GM19023 (cell line): ENCODE data around the gene CRISP3.
"Not testable (repeated sequence)": the region's sequence is repeated elsewhere in the genome, so short reads cannot be mapped to it uniquely, and the experiment has no call there.

ENCODE experiments used
- ATAC-seq: cut with Tn5 transposase; IDR thresholded peaks from one replicate; pipeline ENCODE4 v1.9.1; 2021; ENCODE audit warnings: mild to moderate bottlenecking, moderate library complexity; ENCODE audit not compliant: unreplicated experiment

CRISP3 gene, protein sequence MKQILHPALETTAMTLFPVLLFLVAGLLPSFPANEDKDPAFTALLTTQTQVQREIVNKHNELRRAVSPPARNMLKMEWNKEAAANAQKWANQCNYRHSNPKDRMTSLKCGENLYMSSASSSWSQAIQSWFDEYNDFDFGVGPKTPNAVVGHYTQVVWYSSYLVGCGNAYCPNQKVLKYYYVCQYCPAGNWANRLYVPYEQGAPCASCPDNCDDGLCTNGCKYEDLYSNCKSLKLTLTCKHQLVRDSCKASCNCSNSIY

DNA sequence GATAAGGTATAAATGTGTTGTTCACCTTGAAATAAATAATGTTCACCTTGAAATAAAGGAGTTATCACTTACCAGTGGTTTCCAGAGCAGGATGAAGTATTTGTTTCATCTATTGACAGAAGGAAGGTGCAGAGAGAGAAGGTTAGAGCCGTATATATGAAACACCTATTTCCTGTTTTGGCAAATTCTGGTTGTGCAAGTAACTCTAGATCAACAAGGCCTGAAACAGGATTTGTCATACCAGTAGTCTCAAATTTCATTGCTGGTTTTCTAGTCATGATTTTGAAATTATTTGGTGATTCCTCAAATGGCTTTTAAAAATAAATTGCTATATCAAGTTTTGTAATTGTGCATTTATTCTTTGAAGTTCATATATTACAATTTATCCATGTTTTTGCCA is at the start of gene CRISP3:
Gene CRISP3 (minus strand): TSS at position 130 of the 400 bp plus-strand sequence. CDS start 21 bp downstream, at position 109.
- ATAC-seq = no peak

DNA sequence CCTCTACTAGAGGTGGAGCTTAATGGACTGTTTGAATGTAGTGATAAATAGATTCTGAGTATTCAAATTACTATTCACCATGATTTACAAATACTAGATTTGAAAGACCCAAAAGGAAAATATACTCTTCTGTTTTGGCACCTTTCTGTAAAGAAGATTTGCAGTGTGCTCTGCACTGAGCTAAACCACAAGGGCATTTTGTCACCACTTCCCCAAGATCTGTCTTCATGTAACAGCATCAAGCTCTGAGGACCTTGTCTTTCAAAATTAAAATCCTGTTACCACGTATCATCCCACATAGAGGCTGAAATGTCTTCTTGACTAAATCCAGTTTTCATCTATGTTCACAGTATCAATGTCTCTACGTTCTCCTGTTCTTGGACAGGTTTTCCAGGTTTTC is 46.2 kb upstream of the CRISP3 start:
- no peak for ATAC-seq

DNA sequence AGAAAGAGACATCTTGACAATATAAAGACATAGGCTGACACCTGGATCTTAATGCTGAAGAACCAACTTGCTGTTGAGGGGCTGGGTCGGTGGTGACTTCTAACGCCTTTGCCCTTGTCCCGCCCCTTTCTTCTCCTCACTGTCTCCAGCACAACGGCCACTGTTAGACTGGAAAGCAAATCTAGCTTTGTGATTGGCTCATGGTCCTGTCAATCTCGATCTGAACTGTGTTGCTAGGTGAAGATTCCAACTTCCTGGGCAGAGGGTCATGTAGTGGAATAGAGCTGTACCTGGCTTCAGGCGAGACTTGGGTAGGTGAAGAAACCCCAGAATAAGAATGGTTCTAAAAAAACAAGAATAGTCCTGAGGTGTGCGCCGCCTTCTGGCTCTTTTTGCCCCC is 43.0 kb upstream of the CRISP3 start, which contains the start of gene PGK2:
Gene PGK2 (minus strand): TSS at position 110 of the 400 bp plus-strand sequence. CDS start 98 bp downstream, at position 12.
- ATAC-seq = no peak

DNA sequence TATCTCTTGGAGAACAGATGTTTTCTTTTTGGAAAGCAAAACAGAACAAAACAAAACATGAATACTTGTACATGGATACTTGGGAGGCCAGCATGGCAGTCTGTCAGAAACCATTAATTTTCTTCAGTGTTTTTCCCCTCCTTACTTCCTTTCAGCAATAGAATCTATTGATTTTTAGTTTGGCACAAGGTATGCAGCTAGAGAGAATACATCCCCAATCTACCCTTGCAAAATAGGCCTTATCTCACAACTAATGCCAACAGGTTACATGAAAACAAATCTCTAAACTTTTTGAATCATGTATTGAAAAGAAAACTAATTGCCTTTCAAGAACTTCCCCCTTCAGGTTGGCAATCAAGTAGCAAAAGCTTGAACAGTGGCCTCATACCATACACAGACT is 40.1 kb upstream of the CRISP3 start:
- ATAC-seq = no peak

DNA sequence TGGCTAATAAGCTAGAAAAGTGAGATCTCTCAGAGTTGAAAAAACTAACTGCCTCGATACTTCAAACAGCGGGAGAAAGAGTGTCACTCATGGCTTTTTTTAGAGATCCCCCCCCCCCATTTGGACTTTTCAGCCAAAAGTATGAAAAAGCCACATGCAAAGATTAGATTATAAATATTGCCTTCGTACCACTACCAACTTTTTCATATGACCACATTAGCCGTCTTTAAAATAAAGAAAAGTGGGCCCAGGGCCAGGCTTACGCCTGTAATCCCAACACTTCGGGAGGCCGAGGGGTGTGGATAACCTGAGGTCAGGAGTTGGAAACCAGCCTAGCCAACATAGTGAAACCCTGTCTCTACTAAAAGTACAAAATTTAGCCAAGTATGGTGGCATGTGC is 38.5 kb upstream of the CRISP3 start:
- no peak for ATAC-seq

DNA sequence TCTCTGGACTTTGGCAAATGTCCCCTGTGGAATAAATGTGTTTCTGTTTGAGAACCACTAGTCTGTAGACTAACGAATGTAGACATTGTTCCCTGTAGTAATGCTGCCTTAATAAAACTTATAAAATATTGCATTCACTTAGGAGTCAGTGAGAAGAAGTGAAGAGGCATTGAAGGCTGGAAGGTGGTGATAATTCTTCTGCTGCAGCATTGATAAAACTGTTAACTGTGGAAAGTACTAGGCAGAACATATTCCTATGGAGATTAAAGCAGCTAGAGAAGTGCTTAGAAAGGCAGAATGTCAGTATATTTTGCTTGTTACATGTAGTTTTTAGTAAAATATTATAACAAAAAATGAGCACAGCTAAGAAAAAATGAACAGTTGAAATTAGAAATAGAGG is 38.1 kb upstream of the CRISP3 start:
- no peak for ATAC-seq

DNA sequence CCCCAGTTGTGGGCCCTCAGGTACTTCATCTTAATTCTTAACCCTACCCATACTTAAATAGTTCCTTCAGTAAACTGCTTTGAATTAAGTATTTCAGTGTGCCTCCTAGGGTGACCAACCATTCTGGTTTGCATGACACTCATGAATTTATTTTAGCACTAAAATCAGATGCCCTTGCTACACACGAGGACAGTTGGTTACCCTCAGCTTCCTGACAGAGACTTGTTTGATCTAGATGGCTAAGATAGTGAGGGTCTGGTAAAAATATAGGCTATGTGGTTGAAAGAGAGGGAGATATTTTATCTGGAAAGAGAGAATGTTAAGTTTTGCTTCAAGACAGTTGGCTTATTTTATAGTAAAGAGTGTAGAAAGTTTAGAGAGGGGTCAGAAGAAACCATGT is 32.3 kb upstream of the CRISP3 start:
- no peak for ATAC-seq

DNA sequence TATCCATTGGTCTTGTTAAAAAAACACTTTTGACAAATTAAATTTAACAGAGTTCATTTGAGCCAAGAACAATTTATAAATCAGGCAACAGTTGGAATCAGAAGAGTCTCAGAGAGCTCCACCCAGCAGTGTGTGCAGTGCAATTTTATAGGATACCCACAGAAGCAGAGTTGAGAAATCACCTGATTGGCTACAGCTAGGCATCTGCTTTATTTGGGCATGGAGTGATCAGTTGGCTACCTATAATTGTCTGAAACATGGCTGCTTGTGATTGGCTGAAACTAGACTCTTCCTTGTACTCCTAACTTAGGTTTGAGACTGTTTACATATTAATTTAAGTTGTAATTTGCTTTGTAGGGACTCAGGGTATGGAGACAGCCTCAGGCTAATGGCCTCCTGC is 30.9 kb upstream of the CRISP3 start:
- no peak for ATAC-seq

DNA sequence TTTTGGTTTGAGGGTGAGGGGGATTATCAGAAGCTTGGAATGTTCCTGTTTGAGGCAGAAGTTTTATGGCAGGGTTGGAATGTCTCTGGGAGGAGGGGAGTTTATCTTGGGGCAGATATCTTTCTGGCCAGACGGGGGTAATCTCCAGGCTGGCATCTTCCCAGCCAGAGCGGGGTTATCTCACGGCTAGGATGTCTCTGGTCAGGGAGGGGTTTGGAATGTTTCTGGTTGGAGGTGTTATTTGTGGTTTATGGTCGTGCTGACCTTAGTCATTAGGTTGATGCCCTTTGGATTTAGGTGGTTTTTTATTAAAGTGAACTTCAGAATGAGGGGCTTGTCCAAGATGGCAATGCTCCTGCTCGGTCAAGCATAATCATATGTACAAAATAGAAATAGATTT is 28.1 kb upstream of the CRISP3 start:
- ATAC-seq = no peak

DNA sequence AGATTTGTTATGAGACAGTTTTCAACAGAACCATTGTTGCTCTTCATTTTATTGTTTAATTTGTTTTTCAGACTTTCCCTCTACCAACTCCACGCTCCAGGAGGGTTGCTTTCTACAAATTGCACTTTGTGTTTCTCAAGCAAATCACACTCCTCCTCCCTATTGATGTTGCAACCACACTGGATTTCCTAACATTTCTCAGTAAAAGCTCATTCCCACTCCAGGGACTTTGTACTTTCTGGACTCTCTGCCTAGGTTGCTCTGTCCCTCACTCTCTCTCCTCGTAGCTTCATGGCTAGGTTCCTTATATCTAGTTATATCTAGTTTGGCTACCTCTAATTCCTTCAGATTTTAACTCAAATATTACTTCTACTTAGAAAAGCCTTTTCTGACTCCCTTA is 22.6 kb upstream of the CRISP3 start:
- no peak for ATAC-seq

DNA sequence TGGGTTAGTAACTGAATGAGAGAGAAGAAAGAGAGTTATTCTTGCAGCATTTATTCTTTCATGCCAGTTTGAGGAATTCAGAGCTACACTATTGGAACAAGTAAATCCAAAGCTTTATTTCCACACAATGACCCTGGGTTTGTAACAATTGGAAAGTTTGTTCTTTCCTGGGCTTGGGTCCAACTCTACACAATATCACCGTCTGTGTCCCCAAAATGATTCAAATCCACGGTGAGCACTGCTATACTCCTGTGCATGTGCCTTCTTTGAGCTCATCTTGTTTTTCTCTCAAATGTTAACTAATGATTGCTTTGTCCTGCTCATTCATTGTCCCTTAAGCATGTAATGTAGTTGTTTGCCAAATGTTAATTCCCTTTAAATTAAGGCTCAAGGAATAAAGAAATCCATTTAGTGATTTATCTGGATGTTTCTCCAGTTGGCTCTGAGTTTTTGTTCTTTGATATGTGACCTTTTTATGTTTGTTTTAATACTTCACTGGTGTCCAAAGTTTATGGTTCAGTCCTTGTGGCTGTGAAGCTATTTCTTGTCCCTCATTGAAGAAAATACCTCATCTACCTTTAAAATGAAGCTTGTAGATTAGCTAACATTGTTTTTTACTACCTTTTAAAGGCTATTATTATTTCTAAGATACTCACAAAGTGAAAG is 20.5 kb upstream of the CRISP3 start:
- ATAC-seq = no peak

DNA sequence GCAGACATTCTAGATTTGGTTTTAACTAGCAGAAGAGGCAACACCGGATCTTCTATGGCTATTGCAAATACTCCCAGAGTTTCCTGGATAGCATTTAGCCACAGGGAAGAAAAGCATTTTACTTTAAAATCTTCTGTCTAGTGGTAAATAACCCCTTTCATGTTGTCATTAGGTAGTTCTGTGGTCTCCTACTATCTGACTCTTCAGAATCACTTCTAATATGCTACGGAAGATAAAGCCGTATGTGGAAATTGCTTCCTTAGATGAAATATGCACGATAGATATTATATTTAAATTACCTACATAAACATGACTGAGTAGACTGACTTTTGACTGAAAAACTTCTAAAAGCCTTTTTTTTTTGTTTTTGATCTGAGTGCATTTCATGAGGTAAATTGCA is 759 bp downstream of the CRISP3 start:
- ATAC-seq = no peak

DNA sequence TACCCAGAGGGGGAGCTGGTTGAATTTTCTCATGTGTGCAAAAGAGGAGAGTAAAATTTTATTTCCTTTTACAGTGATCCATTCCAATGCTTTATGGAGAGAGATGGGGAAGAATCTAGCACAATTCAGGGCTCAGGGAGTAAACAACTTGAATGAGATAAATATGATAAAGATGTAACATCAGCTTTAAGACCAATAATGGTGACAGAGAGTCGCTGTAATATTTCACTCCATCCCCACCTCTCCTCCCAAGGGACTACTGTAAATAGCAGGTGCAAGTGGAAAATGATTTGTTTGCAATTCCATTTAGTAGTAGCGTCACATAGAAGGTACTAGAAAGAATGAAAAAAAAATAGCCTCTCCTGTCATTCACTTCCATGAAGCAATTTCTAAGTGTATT is 4.8 kb downstream of the CRISP3 start:
- no peak for ATAC-seq

DNA sequence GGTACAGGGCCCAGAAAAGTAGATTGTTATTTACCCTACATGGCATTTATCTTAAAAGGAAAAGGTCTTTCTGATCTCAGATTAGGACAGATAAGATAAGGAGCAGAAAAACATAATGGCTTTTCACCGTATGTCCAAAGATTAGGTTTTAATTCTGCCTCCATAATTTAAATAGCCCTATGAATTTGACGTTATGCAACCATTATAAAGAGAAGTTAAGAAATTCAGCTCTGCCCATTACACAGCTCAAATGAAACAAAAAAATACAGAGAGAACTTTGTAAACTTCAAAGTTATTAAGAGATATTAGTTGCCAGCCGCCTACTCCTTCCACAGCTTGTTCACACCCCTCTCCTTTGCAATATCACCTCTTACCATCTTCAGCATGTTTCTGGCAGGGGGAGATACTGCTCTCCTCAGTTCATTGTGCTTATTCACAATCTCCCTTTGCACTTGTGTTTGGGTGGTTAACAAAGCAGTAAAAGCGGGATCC is 8.1 kb downstream of the CRISP3 start:
- ATAC-seq = no peak

DNA sequence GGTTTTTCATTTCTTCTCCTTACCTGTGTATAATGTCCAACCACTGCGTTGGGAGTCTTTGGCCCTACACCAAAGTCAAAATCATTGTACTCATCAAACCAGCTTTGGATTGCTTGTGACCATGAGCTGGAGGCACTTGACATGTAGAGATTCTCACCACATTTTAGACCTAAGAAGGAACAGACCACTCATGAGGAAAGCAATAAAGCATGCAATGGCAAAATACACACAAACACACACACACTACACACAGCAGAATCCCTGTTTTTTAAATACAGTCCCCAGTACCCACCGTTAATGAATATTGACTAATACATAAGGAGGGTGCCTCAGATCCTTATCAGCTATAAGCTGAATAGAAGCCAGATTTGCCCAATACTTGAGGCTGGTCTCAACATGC is 10.5 kb downstream of the CRISP3 start:
- ATAC-seq = no peak

DNA sequence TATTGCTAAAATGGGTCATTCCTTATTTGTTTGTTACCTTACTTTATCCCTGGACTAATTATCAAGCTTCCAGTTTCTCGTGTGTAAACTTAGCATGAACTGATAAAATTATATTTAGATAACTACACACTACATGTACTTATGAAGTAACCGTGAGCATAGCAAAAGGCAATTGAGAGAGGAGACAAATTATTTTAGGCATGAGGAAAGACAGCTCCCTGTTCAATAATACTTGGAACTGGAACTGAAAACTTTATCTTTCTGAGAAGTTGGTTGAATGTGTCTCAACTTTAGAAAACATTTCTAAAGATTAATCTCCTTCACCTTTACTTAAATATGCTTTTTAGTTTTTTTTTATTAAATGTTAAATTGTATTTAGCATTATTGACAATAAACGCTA is 11.4 kb downstream of the CRISP3 start:
- ATAC-seq = no peak

DNA sequence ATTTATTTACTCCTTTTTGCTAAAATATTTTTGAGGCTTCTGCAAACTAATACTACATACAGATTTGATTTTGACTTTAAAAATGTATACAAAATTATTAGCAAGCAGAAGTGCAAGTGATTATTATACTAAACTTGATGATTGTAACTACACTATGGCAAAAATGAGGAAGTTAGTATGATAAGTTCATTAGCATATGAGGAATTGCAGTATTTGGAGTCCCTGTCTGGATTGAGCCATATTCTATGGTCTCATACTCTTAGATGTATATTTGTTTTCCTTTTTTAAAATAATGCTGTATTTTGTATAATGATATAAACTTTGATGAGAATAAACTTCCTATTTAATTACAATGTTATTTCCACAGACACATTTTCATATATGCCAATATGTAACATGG is 13.9 kb downstream of the CRISP3 start:
- no peak for ATAC-seq

DNA sequence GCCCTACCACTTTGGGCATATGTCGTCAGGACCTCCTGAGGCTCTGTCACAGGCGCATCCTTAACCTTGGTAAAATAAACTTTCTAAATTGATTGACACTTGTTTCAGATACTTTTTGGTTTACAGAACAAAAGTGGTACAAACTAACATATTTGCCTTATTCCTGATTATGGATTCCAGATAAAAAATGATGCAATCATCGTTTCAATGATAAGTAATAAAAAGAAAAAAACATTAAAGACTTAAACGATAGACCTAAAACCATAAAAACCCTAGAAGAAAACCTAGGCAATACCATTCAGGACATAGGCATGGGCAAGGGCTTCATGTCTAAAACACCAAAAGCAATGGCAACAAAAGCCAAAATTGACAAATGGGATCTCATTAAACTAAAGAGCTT is 20.3 kb downstream of the CRISP3 start:
- ATAC-seq = not testable (repeated sequence)

DNA sequence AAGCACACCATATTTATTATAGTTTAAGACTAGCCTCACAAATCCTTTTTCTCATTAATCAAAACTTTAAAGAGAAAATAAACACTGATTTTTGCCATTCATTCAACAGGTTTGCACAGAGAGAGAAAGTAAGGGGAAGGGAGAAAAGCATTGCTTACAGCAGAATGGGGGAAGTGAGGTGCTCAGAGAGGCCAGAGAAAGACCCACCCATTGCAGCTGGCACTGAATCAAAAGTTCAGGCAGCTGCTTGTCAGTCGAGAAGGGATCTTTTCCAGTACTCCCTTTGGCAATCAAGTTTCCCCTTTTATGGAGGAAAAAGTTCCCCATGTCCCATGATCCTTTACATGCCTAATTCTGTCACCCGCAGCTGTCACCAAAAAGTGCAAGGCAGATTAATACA is 22.9 kb downstream of the CRISP3 start:
- ATAC-seq = no peak

DNA sequence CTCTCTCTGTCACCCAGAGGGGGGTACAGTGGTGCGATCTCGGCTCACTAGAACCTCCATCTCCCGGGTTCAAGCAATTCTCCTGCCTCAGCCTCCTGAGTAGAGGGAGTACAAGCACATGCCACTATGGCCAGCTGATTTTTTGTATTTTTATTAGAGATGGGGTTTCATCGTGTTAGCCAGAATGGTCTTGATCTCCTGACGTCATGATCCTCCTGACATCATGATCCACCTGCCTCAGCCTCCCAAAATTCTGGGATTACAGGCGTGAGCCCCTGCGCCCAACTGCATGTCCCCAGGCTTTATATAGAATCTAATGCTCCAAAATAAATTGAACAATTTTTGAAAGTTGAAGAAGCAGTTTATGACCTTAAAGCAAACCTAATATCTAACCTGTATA is 23.8 kb downstream of the CRISP3 start:
- no peak for ATAC-seq

DNA sequence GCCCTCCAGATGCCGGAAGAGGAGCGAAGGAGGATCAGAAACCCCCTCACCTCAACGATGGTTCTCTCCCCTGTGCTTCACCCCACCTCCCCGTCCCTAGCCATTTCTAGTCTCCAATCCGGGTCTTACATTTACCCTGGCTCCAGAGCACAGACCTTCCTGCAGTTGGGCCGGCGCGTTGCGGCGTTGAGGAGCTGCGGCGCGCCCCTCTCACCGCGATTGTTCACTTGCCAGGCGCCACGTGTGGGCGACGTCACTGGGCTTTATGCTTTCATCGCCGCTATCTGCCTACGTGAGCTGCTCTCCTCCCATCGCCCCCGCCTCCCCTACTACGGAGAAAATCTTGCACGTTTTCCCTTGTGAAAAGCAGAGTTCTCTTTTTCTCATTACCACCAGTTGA is 30.8 kb downstream of the CRISP3 start, which contains the start of gene CRISP2:
Gene CRISP2 (minus strand): TSS at position 198 of the 400 bp plus-strand sequence. CDS start 4,347 bp downstream, outside the sequence.
- ATAC-seq = no peak

DNA sequence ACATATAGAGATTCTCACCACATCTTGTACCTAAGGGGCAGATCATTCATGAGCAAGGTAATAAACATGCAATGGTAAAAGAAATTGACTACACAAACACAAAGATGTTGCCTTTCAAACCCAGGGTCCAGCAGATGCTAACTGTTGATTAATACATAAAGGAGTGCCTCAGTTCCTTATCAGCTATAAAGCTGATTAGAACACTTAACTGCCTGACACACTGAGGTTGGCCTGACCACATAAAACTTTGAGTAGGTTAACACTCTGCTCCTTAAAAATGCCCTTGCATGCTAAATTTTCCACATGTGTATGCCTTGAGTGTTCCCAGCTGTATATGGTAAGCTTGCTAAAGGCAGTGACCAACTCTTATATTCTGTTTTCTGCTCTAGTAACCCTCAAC is 45.7 kb downstream of the CRISP3 start:
- ATAC-seq = no peak
